HCT116 (cell line): Measurements from ENCODE around the gene SYNDIG1. TPM values are rescaled to one million over a fixed set of nuclear protein-coding genes. Genes with fewer than 3 reads are reported as not detected.

ENCODE experiments used
- ATAC-seq: fragments of 200-7000 bp; cut with Tn5 transposase; 2 replicates; pipeline ENCODE4 v1.9.1; 2020; ENCODE audit warnings: mild to moderate bottlenecking, moderate library complexity
- BruUV-seq: library from RNA; stranded (reverse); fragments of 400-500 nt; replicated peaks from 2 replicates; lab custom pipeline; 2021; lab: Mats Ljungman, UMichigan
- CTCF ChIA-PET: fragments of 300-600 bp; sonication (Branson Sonifier 250); formaldehyde crosslinking; loops from one replicate; lab custom pipeline; 2021; ENCODE audit warnings: antibody characterized with exemption; lab: Charles Lee
- POLR2A ChIA-PET: fragments of 300-600, 350-600 bp; sonication (Branson Sonifier 250); formaldehyde crosslinking; loops from one replicate; lab custom pipeline; 2021; ENCODE audit warnings: antibody characterized with exemption; lab: Charles Lee
- RAD21 ChIA-PET, 2 experiments: fragments of 300-600 bp; sonication (Branson Sonifier 250); formaldehyde crosslinking; loops; one replicate each; lab custom pipeline; 2023; ENCODE audit warnings: low total read pairs in 2 of 2; ENCODE audit not compliant: uncharacterized antibody in 2 of 2, unreplicated experiment in 2 of 2, low non-redundant PET in 1 of 2; lab: Charles Lee
- DNase-seq: peaks from one replicate; pipeline ENCODE4 v3.0.0-alpha.2; 2010; ENCODE audit warnings: low read depth, low spot score
- H2AFZ ChIP-seq: fragments of 200-600 bp; shearing (Covaris generic), sonication (generic); 2 replicates; pipeline ENCODE4 v1.6.1; 2017; ENCODE audit warnings: low read depth, mixed run types, mixed read lengths, antibody characterized with exemption, low read length; ENCODE audit not compliant: poor library complexity, severe bottlenecking
- H3K27ac ChIP-seq: 2 replicates; pipeline ENCODE4 v1.5.1; 2012; ENCODE audit warnings: low read depth, low read length
- H3K27me3 ChIP-seq: fragments of 200-600 bp; sonication (generic); 2 replicates; pipeline ENCODE4 v1.6.1; 2016; ENCODE audit warnings: mixed run types, low read length, mixed read lengths; ENCODE audit not compliant: insufficient read depth
- H3K36me3 ChIP-seq, 2 experiments: fragments of 200-500 bp in 1 of 2; fragments of 200-600 bp in 1 of 2; sonication (Bioruptor generic) in 1 of 2; sonication (generic) in 1 of 2; 2 replicates each; pipeline versions ENCODE4 v1.5.1 to v1.6.1; 2014 to 2016; ENCODE audit warnings: low read length in 2 of 2, inconsistent platforms in 1 of 2, mixed read lengths in 1 of 2, mixed run types in 1 of 2; ENCODE audit not compliant: insufficient read depth in 2 of 2, control insufficient read depth in 1 of 2
- H3K4me1 ChIP-seq, 2 experiments: fragments of 200-600 bp in 1 of 2; sonication (generic) in 1 of 2; 2 replicates each; pipeline versions ENCODE4 v1.5.1 to v1.6.1; 2012 to 2017; ENCODE audit warnings: low read length in 2 of 2, inconsistent platforms in 1 of 2, mild to moderate bottlenecking in 1 of 2, mixed read lengths in 1 of 2, mixed run types in 1 of 2, moderate library complexity in 1 of 2; ENCODE audit not compliant: insufficient read depth in 2 of 2, control insufficient read depth in 1 of 2
- H3K4me2 ChIP-seq: fragments of 200-600 bp; sonication (generic); 2 replicates; pipeline ENCODE4 v1.6.1; 2017; ENCODE audit warnings: mixed run types, low read length, mixed read lengths
- H3K4me3 ChIP-seq, 2 experiments: fragments of 200-600 bp in 1 of 2; sonication (generic) in 1 of 2; replicated peaks in 1 of 2; 2 replicates each; pipeline ENCODE4 v1.5.1; 2011 to 2016; ENCODE audit warnings: low read length in 2 of 2, control low read depth in 1 of 2, low read depth in 1 of 2, mild to moderate bottlenecking in 1 of 2, mixed read lengths in 1 of 2, mixed run types in 1 of 2
- H3K79me2 ChIP-seq: fragments of 200-600 bp; sonication (generic); 2 replicates; pipeline ENCODE4 v1.6.1; 2017; ENCODE audit warnings: mild to moderate bottlenecking, mixed run types, low read length, moderate library complexity, mixed read lengths; ENCODE audit not compliant: insufficient read depth
- H3K9ac ChIP-seq: fragments of 200-600 bp; sonication (generic); 2 replicates; pipeline ENCODE4 v1.6.1; 2016; ENCODE audit warnings: low read length, mixed read lengths
- H3K9me2 ChIP-seq: fragments of 200-600 bp; sonication (generic), shearing (Covaris generic); 2 replicates; pipeline ENCODE4 v1.6.1; 2017; ENCODE audit warnings: mixed run types, mild to moderate bottlenecking, moderate library complexity; ENCODE audit not compliant: insufficient read depth
- H3K9me3 ChIP-seq, 2 experiments: fragments of 200-500 bp in 1 of 2; fragments of 200-600 bp in 1 of 2; sonication (Bioruptor generic) in 1 of 2; sonication (generic) in 1 of 2; 2 replicates each; pipeline ENCODE4 v1.6.1; 2014 to 2017; ENCODE audit warnings: low read length in 2 of 2, mixed read lengths in 2 of 2, inconsistent platforms in 1 of 2, low read depth in 1 of 2, mild to moderate bottlenecking in 1 of 2, mixed run types in 1 of 2, moderate library complexity in 1 of 2; ENCODE audit not compliant: control insufficient read depth in 1 of 2, insufficient read depth in 1 of 2
- H4K20me1 ChIP-seq: fragments of 200-600 bp; sonication (generic), shearing (Covaris generic); 2 replicates; pipeline ENCODE4 v1.6.1; 2017; ENCODE audit warnings: mixed run types, mild to moderate bottlenecking, moderate library complexity; ENCODE audit not compliant: insufficient read depth
- ATF3 ChIP-seq: IDR thresholded peaks from 2 replicates; pipeline ENCODE4 v1.6.1; 2012
- ELF1 ChIP-seq: IDR thresholded peaks from 2 replicates; pipeline ENCODE4 v1.6.1; 2012; ENCODE audit warnings: low read depth, borderline replicate concordance
- EZH2 ChIP-seq: fragments of 200-600 bp; sonication (generic); IDR thresholded peaks from 2 replicates; pipeline ENCODE4 v1.6.1; 2017; ENCODE audit warnings: antibody characterized with exemption, mixed run types
- EZH2phosphoT487 ChIP-seq: fragments of 200-600 bp; IDR thresholded peaks from 2 replicates; pipeline ENCODE4 v1.6.1; 2018; ENCODE audit warnings: antibody characterized with exemption, borderline replicate concordance
- MAX ChIP-seq: IDR thresholded peaks from 2 replicates; pipeline ENCODE4 v1.6.1; 2012
- POLR2AphosphoS5 ChIP-seq: IDR thresholded peaks from 2 replicates; pipeline ENCODE4 v1.6.1; 2011; ENCODE audit warnings: mild to moderate bottlenecking, low read depth, low read length, moderate library complexity
- SIN3A ChIP-seq: IDR thresholded peaks from 2 replicates; pipeline ENCODE4 v1.6.1; 2012; ENCODE audit warnings: low read depth
- SRF ChIP-seq: IDR thresholded peaks from 2 replicates; pipeline ENCODE4 v1.6.1; 2012; ENCODE audit warnings: low read depth
- ZBTB33 ChIP-seq: IDR thresholded peaks from 2 replicates; pipeline ENCODE4 v1.6.1; 2011; ENCODE audit warnings: mild to moderate bottlenecking, low read length, moderate library complexity; ENCODE audit not compliant: insufficient replicate concordance; ENCODE audit errors: extremely low read depth
- ZNF274 ChIP-seq: fragments of 200-500 bp; sonication (Bioruptor generic); IDR thresholded peaks from 2 replicates; pipeline ENCODE4 v1.6.1; 2014; ENCODE audit warnings: mild to moderate bottlenecking, low read depth, low read length, inconsistent platforms
- intact Hi-C: fragments of 100-400 bp; cut with micrococcal nuclease; formaldehyde crosslinking; loops from 2 replicates; pipeline ENCODE4 v1.10.0; 2022
- total RNA-seq: library from RNA; stranded (reverse); gene quantifications from one replicate; pipeline ENCODE4 v1.2.1, GENCODE V29; 2021; ENCODE audit not compliant: unreplicated experiment

Gene SYNDIG1
- total RNA-seq, 1 experiment from 2014 or later = not detected

GRCh38 chr20:24504331-24505285 lies 35.2 kb downstream of the SYNDIG1 start:
- H2AFZ ChIP-seq = no peak overlapping the region
- peaks cover 13% of the 10 kb centered on the region for H3K27me3 ChIP-seq
- TF ChIP-seq EZH2phosphoT487 = no peak
- TF ChIP-seq ZNF274 = no peak
- TF ChIP-seq ELF1 = no peak
- no peak for TF ChIP-seq ATF3
- no peak for TF ChIP-seq ZBTB33
- TF ChIP-seq SRF = no peak
- TF ChIP-seq EZH2 = no peak
- TF ChIP-seq SIN3A = no peak
- TF ChIP-seq POLR2AphosphoS5 = no peak
- no peak for TF ChIP-seq MAX
- no peaks in the 10 kb centered on the region for H3K9me3 ChIP-seq
- no peaks in the 10 kb centered on the region for H3K9me2 ChIP-seq
- no peak overlapping the region for H3K4me2 ChIP-seq
- no peak for ATAC-seq
- H3K9ac ChIP-seq = no peak overlapping the region
- no peaks in the 10 kb centered on the region for H3K4me1 ChIP-seq
- no peaks in the 10 kb centered on the region for H4K20me1 ChIP-seq
- no peak overlapping the region for H3K4me3 ChIP-seq
- intact Hi-C loops = loop anchor here (10.0 kb wide), 1 partner anchor 60 kb away; no protein-coding TSS in a partner anchor
- no peak overlapping the region for H3K27ac ChIP-seq
- ChIA-PET CTCF (no interaction called here), POLR2A (no interaction called here), RAD21 (no interaction called here)
- DNase-seq = no peak
- H3K36me3 ChIP-seq = no peaks in the 10 kb centered on the region
- BruUV-seq = no TSS peak
- no peaks in the 10 kb centered on the region for H3K79me2 ChIP-seq
